HG03045 (cell line): ENCODE results near the gene ATP6V0E1.

Experiments used
- ATAC-seq: cut with Tn5 transposase; IDR thresholded peaks from one replicate; pipeline ENCODE4 v1.9.1; 2021; ENCODE audit warnings: mild to moderate bottlenecking, moderate library complexity; ENCODE audit not compliant: unreplicated experiment

Gene ATP6V0E1

DNA sequence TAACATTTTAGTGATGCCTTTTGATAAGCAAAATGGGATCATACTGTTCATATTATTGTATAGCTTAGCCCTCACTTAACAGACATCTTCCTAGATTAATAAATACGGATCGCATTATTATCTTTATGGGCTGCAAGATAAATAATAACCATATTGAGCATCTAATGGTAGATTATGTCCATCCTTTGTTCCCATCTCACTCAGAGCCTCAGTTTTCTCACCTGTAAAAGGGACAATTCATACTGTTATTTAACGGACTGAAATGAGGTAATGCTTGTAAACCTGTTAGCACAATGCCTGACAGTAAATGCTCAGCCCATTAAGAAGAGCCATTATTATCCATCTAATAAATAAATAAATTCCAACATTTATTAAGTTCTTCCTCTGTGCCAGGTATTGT is 27.3 kb upstream of the ATP6V0E1 start:
- ATAC-seq: no peak

DNA sequence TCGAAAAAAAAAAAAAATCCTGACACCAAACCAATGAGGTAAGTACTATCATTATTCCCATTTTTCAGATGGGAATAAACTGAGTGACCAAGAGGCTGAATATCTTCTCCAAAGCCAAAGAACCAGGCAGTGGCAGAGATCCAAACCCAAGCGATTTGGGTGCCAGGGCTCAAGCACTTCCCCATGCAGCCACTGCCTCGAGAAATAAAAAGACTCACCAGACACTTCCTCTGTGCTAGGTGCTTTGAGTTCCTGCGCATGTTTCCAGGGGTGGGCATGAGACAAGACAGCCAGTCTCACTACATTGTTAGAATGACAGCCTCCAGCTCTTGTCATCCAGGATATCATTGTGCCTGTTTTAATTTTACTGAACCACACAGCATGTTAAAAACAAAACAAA is 26.6 kb upstream of the ATP6V0E1 start:
- ATAC-seq: no peak

DNA sequence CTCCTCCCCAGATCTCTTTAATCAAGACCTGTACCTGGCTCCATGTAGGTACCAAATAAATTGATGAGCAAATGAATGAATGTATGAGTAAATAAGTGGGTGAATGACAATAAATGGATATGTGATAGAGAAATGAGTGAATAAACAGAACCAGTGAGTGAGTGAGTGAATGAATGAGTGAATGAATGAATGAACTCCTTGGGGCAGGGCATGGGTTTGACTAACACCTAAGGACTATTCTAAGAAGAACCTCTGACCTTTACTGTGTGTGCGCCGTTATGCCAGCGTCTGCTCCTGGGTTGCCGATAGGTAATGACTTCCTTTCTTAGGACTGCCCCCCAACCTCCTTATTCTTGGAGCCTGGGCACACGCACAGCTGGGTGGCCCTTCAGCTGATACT is 26.1 kb upstream of the ATP6V0E1 start:
- ATAC-seq: no peak

DNA sequence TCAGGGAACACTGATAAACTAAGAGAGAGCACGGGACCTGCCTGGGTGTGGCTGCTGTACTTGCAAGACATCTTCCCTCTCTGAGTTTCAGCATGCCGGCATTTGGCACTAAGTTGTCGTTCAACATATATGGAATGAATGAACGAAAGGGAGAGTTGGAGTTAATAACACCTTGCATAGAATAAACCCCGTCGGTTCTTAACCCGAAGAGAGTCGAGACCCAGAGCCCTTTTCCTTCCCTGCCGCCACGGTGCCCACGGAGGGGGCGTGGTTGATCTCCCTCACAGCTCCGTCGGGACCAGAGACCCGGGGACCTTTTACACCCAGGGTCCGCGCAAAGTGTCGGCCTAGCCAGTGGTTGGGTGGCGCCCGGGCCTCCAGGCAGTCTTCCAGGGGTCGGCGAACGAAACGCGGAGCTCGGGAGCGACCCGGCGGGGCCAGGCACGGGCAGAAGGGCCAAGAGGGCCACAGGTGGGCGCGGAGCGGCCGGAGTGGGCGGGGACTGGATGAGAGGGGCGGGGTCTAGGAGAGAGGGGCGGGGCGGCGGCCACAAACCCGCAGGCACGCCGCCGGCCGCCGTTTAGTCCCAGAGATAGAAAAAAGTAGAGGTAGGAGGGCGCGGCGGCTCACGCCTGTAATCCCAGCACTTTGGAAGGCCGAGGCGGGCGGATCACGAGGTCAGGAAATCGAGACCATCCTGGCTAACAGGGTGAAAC is 25.1 kb upstream of the ATP6V0E1 start:
- peak; percentile 54 for ATAC-seq

DNA sequence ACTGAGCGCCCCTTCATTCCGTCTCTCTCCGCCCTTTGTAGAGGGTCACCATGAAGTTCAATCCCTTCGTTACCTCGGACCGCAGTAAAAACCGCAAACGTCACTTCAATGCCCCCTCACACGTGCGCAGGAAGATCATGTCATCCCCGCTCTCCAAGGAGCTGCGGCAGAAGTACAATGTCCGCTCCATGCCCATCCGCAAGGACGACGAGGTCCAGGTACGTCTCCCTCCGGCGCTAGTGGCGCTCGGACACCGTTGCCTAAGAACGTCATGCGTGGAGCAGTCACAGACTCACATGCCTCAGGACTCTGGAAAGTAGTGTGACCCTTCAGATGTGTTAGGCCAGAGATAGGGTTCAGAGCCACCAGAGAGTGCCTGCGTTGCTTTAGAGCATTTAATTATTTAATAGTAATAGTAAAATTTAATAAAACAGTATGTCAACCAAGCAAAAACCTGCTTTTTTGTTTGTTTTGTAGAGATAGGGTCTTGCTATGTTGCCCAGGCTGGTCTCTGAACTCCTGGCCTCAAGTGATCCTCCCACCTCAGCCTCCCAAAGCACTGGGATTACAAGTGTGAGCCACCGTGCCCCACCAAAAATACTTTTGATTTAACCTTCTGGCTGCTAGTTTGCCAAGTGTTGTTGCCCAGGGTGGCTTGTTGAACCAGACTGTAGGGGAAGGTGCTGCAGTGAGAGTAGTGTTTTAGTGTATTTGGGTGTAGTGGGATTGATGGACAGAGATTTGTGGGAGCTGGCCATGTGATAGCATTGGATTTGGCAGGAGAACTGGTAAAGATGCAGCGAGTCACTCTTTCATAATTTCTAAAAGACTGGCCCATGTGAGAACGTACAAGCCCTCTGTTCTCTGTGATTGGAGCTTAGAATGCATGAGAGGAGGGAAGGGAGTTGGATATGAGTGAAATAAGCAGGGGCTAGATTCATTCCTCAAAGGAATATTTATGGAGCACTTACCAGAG is 23.5 kb upstream of the ATP6V0E1 start:
- no peak for ATAC-seq

DNA sequence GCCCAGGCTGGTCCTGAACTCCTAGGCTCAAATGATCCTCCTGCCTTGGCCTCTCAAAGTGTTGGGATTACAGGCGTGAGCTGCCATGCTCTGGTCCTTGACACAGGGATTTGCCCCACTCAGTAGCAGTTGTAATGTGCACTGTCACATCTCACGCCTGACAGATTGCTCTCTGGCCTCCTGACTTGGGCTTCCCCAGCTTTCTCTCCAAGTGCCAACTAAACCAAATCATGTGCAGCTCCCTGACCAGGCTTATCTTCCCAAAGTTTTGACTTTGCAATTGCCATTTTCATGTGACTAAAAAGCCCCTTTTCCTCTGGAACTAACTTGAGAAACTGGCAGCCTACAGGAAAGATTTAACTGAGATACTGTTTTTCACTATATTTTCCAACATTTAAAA is 13.7 kb upstream of the ATP6V0E1 start:
- ATAC-seq: no peak

DNA sequence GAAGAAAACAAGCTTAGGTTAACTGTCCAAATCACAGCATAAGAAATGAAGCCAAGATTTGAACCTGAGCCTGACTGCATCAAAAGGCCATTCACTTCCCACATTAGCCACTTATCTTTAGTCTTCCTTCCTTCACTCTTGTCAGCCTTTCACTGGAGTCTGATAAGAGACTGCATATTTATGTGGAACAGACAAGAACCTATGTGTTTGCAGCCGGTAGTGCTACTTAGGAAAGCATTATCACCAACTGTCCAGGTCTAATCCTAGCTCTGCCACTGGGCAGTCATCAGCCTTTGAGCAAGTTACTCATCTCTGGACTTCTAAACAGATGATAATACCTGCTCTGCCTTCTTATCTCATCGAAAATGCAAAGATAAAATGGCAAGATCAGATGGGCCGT is 12.1 kb upstream of the ATP6V0E1 start:
- ATAC-seq: no peak

DNA sequence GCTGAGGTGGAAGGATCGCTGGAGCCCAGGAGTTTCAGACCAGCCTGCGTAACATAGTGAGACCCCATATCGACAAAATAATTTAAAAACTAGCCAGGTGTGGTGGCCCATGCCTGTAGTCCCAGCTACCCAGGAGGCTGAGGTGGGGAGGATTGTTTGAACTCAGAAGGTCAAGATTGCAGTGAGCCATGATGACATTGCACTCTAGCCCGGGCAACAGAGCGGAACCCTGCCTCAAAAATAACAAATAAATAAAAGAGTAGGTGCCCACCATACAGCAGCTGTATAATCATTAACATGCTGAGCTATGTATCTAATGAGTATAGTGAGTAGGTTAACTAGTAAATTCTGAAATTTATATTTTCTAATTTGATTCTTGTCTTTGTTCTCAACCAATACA is 11.0 kb upstream of the ATP6V0E1 start:
- ATAC-seq: no peak

DNA sequence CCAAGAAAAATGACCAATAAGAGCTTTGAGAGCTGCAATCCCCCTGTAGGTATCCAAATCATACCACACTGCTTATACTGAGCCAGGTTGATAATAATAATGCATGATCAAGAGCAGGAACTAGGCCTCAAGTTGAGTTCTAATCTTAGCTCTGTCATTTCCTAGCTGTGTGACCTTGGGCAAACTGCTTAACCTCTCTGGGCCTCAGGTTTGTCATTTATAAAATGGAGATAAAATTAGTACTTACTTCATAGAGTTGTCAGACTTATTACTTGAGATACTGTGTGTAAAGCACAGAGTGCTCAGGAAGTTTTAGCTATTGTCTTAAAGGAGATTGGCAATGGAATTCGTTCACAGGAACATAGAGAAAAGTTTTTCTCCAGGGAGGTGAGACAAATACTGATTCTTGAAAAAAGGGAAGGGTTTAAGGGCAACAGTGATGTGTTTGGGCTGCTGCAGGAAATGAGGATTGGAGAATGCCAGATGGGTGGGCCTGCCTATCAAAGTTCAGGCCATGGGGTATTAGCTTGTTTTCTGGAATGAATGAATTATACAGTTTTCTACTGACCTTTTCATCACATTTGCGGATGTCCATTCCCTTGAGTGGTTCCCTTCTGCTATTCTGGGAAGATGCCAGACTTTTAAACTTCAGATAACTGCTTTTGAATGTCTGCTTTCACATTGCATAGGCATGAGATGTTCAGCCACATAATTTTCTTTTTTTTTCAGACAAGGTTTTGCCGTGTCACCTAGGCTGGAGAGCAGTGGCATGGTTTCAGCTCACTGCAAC is 10.2 kb upstream of the ATP6V0E1 start:
- no peak for ATAC-seq

DNA sequence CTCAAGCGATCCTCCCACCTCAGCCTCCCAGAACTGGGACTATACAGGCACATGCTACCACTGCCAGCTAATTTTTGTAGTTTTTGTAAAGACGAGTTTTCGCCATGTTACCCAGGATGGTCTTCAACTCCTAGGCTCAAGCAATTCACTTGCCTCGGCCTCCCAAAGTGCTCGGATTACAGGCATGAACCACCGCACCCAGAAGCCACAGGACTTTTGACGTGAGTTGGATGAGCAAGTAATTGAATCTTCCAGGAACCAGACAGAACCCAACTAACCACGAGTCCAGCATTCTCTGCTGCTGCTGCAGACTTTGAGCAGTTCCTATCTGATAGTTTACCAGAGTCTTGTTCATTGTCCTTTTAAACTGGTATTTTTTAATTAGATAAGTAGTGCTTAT is 9.6 kb upstream of the ATP6V0E1 start:
- no peak for ATAC-seq

DNA sequence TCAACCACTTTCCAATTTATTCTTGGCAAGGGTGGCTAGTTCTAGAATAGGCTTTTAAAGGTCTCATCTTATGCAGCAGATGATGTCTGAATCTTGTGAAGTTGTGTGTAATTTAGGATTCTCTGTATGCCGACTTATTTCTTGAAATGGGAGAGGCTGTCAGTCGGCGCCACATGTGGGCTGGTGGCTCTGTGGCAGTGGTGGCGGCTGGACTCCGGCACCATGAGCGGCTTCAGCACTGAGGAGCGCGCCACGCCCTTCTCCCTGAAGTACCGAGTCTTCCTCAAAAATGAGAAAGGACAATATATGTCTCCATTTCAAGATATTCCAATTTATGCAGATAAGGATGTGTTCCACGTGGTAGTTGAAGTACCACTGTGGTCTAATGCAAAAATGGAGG is 8.3 kb upstream of the ATP6V0E1 start:
- ATAC-seq: no peak

DNA sequence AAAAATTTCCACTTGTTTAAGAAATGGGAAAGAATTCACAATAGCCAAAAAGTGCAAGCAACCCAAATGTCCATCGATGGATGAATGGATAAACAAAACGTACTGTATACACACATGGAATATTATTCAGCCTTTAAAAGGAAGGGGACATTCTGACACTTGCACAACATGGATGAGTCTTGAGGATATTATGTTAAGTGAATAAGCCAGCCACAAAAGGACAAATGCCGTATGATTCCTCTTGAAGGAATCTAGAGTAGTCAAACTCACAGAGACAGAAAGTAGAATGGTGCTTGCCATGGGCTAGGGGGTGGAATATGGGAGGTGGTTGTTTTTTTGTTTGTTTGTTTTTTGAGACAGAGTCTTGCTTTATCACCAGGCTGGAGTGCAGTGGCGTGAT is 3.8 kb upstream of the ATP6V0E1 start:
- no peak for ATAC-seq

DNA sequence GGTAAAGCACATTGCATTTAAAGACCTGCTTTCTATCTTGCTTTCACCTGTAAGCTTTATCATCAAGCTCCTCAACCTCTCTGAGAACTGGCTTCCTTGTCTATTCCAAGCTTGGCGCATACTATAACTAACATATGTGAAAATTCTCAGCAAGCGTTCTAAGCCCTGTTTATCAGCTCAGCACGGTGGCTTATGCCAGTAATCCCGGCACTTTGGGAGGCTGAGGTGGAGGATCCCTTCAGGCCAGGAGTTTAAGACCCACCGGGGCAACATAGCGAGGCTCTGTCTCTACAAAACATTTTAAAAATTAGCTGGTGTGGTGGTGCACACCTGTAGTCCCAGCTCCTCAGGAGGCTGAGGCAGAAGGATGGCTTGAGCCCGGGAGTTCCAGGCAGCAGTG is 1.6 kb upstream of the ATP6V0E1 start:
- ATAC-seq: no peak

DNA sequence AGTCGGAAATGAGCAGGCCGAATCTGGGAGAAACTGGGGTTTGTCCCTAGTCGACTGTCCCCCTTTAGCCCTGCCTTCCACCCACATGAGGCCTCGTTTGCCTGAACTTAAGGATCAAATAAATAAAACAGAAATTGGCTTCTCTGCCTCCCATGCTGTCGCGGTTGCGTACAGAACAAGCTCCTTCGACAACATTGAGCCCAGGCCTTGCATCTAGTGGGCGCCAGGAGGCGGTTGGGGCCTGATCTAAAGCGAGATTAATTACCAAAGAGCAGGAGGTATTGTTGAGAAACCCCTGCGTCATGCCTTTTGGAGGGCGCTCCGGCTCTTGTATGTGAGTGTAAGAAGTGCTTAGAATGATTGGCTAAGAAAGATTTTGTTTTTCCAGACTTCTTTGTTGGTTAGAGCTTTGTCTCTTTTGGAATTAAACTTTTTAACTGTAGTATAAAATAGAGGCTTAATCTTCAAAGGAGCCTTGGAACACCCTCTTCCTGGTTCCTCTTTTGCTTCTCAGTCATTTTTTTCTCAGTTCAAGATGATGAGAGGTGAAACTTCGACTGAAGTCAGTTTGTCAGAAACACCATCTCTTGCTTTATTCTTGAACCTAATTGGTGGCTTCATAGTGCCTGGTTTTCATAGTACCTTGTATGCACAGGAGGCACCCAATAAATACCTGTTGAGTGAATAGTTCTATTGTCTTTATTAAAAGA is 828 bp downstream of the ATP6V0E1 start:
- peak; percentile 57 for ATAC-seq

DNA sequence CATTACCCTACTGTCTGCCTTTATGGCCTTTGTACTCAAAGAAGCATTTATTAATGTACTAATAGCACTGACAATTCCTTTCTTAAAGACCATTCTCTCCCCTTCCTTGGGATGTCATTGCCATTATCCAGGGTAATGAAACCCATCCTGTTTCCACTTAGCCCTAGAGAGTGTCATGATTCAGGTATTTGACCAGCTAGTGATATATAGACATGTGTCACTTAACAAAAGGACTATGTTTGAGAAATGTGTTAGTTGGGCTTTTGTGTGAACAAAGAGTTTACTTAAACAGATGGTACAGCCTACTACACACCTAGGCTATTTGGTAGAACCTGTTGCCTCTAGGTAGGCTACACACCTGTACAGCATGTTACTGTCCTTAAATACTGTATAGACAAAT is 2.0 kb downstream of the ATP6V0E1 start:
- ATAC-seq: no peak

DNA sequence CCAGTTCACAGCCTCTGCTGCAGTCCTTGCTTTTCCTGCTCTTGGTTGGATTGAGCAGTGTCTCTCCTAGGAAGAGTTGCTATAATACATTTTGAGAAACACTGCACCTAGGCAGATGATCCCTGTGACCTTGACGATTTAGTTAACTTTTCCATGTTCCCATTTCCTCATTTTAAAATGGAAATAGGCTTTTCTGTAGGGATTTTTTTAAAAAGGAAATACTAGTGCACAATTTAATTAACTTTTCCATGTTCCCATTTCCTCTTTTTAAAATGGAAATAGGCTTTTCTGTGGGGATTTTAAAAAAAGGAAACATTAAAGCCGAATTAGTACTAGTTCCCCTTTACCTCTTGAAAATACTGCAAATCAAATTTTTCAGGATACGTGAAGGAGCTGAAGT is 4.7 kb downstream of the ATP6V0E1 start:
- no peak for ATAC-seq

DNA sequence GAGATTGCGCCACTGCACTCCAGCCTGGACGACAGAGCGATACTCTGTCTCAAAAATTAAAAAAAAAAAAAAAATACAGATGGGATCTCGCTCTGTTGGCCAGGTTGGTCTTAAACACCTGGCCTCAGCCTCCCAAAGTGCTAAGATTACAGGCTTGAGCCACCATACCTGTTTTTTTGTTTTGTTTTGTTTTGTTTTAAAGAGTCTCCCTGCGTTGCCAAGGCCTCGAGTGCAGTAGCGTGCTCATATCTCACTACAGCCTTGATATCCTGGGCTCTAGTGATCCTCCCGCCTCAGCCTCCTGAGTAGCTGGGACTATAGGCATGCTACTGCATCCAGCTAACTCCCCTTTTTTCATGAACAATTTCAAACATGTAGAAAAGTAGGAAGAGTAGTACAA is 7.2 kb downstream of the ATP6V0E1 start:
- no peak for ATAC-seq

DNA sequence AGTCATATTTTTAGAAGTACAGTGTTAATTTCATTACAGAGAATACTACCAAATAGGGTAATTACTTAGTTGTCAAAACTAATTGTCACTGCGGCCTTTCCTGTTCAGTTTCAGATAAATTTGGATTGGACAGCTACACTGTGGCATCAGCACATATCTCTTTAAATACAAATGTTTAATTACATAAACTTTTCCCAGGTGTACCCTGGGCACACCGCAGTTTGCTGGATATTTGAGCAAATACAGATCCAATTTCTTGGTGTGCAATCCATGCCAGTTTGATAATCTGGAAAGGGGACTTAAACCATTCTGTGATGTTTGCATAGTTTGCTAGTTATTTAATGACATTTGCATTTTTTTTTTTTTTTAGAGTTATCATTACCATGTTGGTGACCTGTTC is 10.8 kb downstream of the ATP6V0E1 start:
- no peak for ATAC-seq

DNA sequence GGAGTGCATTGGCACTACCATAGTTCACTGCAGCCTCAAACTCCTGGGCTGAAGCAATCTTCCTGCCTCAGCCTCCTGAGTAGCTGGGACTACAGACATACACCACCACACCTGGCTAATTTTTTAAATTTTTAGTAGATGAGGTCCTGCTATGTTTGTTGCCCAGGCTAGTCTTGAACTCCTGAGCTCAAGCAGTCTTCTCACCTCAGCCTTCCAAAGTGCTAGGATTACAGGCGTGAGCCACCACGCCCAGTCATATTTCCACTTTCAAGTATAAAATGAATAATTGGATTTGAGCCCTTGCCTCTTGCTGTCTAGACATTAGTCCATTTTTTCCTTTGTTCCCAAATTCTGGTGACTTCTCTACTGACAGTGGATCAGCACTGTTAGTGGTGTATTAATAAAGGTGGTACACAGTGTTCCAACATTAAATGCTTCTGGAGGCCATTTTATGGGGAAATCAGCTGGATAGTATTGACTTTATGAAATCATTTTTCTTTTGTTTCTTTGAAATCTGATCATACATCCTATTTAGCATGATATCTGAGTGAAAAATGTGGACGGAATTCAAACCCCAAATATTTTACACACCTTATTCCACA is 15.9 kb downstream of the ATP6V0E1 start:
- ATAC-seq: no peak

DNA sequence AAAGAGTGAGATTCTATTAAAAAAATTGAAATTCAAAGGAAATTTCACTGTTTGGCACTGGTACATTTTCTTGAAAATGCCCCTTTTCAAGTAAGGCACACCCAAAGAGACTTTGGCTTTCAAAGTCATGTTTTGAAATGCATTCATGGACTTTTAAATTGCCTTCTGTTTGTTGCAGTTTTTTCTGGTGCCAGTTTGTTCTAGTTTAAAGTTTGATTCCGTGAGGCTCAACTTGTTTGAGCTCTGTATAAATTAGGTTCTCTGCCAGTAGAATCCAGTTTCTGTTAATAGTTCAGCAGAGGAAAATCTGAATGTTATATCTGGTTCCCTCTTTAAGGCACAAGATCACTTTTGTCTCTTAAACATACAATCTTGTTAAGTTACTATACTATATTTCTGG is 16.4 kb downstream of the ATP6V0E1 start:
- ATAC-seq: no peak
